Vagina (tissue), 2 donors: Measurements from ENCODE around the gene RPL10A.

Experiments
- CTCF ChIP-seq, 3 experiments: fragments of 450-650 bp in 2 of 3; fragments of 200-600 bp in 1 of 3; sonication (generic) in 1 of 3; IDR thresholded peaks; one replicate each; pipeline ENCODE4 v1.5.1; 2017 to 2019; ENCODE audit warnings: antibody characterized with exemption in 3 of 3, mild to moderate bottlenecking in 2 of 3, moderate library complexity in 2 of 3
- POLR2A ChIP-seq, 2 donors: fragments of 450-650 bp; IDR thresholded peaks; one replicate each; pipeline ENCODE4 v1.6.1; 2017; ENCODE audit warnings: antibody characterized with exemption in 2 of 2, mild to moderate bottlenecking in 2 of 2, moderate library complexity in 2 of 2
- POLR2AphosphoS5 ChIP-seq, 2 donors: sonication (generic); formaldehyde crosslinking; IDR thresholded peaks; one replicate each; pipeline ENCODE4 v1.9.0; 2017; ENCODE audit warnings: antibody characterized with exemption in 2 of 2, mild to moderate bottlenecking in 2 of 2, low read depth in 1 of 2; ENCODE audit not compliant: insufficient read depth in 1 of 2

DNA sequence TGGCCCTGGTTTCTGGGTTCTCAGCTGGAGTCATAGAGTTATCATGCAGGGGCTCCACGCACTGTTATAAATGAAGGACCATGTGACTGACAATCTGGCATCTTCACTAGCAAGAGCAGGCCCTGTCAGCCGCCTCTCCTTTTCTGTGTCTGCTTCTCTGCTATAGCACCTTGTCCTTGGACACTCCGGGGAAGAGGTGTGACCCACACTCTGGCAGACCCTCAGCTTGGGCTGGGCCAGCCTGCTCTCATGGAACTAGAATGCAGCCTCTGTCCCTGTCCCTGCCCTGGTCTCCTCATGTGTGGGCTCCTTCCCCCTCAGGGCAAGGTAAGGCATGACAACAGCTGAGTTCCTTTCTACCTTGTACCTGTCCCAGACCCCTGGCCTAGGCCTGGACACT, 27.0 kb upstream of the RPL10A start:
- TF ChIP-seq CTCF (IDR thresholded peaks at IDR 0.05): no peak
- no peak for TF ChIP-seq POLR2AphosphoS5 (IDR thresholded peaks at IDR 0.05; ENCODE audit: insufficient read depth in 1 of 2, low read depth in 1 of 2)
- no peak for TF ChIP-seq POLR2A (IDR thresholded peaks at IDR 0.05)
